Astrocyte (in vitro differentiated cells and primary cell): ENCODE results near the gene IL19. TPM values are rescaled to one million over a fixed set of nuclear protein-coding genes. Genes with fewer than 3 reads are reported as not detected.
A peak's percentile ranks its signal among the peaks of the same experiment; 100 is the strongest.

Experiments used
- DNase-seq: peaks from one replicate; pipeline ENCODE4 v3.0.0-alpha.2; 2010; ENCODE audit warnings: low read depth
- FAIRE-seq: peaks from 2 replicates; lab custom pipeline; 2011; peaks lifted over from hg19 to GRCh38; lab: Jason Lieb, UNC
- H2AFZ ChIP-seq: 2 replicates; pipeline ENCODE4 v1.6.0; 2012; ENCODE audit warnings: low read depth, low read length, inconsistent platforms
- H3K27ac ChIP-seq: 2 replicates; pipeline ENCODE4 v1.5.1; 2011; ENCODE audit warnings: low read depth, low read length, inconsistent platforms
- H3K27me3 ChIP-seq: 2 replicates; pipeline ENCODE4 v1.6.0; 2011; ENCODE audit warnings: low read length, inconsistent platforms; ENCODE audit not compliant: insufficient read depth
- H3K36me3 ChIP-seq: 2 replicates; pipeline ENCODE4 v1.5.1; 2011; ENCODE audit warnings: low read length, inconsistent platforms; ENCODE audit not compliant: insufficient read depth
- H3K4me1 ChIP-seq: 2 replicates; pipeline ENCODE4 v1.5.1; 2011; ENCODE audit warnings: low read length, inconsistent platforms; ENCODE audit not compliant: insufficient read depth
- H3K4me2 ChIP-seq: 2 replicates; pipeline ENCODE4 v1.6.0; 2012; ENCODE audit warnings: low read length, inconsistent platforms
- H3K4me3 ChIP-seq: 2 replicates; pipeline ENCODE4 v1.5.1; 2011; ENCODE audit warnings: low read depth, mild to moderate bottlenecking, low read length, inconsistent platforms; ENCODE audit not compliant: insufficient read depth
- H3K79me2 ChIP-seq: 2 replicates; pipeline ENCODE4 v1.6.0; 2012; ENCODE audit warnings: mild to moderate bottlenecking, low read length, inconsistent platforms; ENCODE audit not compliant: insufficient read depth
- H3K9ac ChIP-seq: 2 replicates; pipeline ENCODE4 v1.6.0; 2012; ENCODE audit warnings: mild to moderate bottlenecking, low read length, inconsistent platforms
- H3K9me3 ChIP-seq: 2 replicates; pipeline ENCODE4 v1.5.1; 2012; ENCODE audit warnings: low read depth, mild to moderate bottlenecking, low read length, inconsistent platforms; ENCODE audit not compliant: insufficient read depth
- H4K20me1 ChIP-seq: 2 replicates; pipeline ENCODE4 v1.6.0; 2012; ENCODE audit warnings: low read length, inconsistent platforms; ENCODE audit not compliant: insufficient read depth
- H3K27ac Mint-ChIP-seq: one replicate; pipeline ENCODE4 v1.8.0; 2021; ENCODE audit warnings: mild to moderate bottlenecking, mixed read lengths; ENCODE audit not compliant: unreplicated experiment
- H3K27me3 Mint-ChIP-seq: one replicate; pipeline ENCODE4 v1.8.0; 2021; ENCODE audit warnings: low read depth, mixed read lengths; ENCODE audit not compliant: unreplicated experiment
- H3K36me3 Mint-ChIP-seq: one replicate; pipeline ENCODE4 v1.8.0; 2021; ENCODE audit warnings: low read depth, mixed read lengths; ENCODE audit not compliant: unreplicated experiment
- H3K4me1 Mint-ChIP-seq: one replicate; pipeline ENCODE4 v1.8.0; 2021; ENCODE audit warnings: low read depth, mixed read lengths; ENCODE audit not compliant: unreplicated experiment
- H3K4me3 Mint-ChIP-seq: one replicate; pipeline ENCODE4 v1.8.0; 2021; ENCODE audit warnings: mild to moderate bottlenecking, moderate library complexity, mixed read lengths; ENCODE audit not compliant: unreplicated experiment
- H3K9me3 Mint-ChIP-seq: one replicate; pipeline ENCODE4 v1.8.0; 2021; ENCODE audit warnings: mild to moderate bottlenecking, mixed read lengths; ENCODE audit not compliant: unreplicated experiment
- CTCF ChIP-seq: IDR thresholded peaks from 2 replicates; pipeline ENCODE4 v1.5.1; 2011; ENCODE audit warnings: low read depth, mild to moderate bottlenecking, inconsistent platforms, low read length, moderate library complexity; ENCODE audit not compliant: insufficient read depth
- EZH2 ChIP-seq: IDR thresholded peaks from 2 replicates; pipeline ENCODE4 v1.6.1; 2012; ENCODE audit warnings: mild to moderate bottlenecking, low read length, inconsistent platforms; ENCODE audit not compliant: insufficient read depth
- total RNA-seq: library from RNA; stranded (reverse); gene quantifications from 2 replicates; pipeline ENCODE4 v1.2.1, GENCODE V29; 2021

The IL19 gene
- total RNA-seq, 1 donor from 2014 or later: 0.23 TPM

- Mint-ChIP-seq H3K4me3 (no peak within 1 kb of the TSS), H3K36me3 (no peaks in the 10 kb centered on the region), H3K9me3 (no peaks in the 10 kb centered on the region), H3K27me3 (peaks cover 38% of the 10 kb centered on the region), H3K4me1 (peaks cover 13% of the 10 kb centered on the region), H3K27ac (peak within 1 kb of the TSS; percentile 67)
- DNase-seq (peak; percentile 20), FAIRE-seq (peak; percentile 74)
- H3K9me3 ChIP-seq: no peaks in the 10 kb centered on the region
- H3K4me3 ChIP-seq: no peak within 1 kb of the TSS
- no peak within 1 kb of the TSS for H3K27ac ChIP-seq
- no peak for TF ChIP-seq EZH2
- TF ChIP-seq CTCF: peak; percentile 71
- no peaks in the 10 kb centered on the region for H3K79me2 ChIP-seq
- H3K4me2 ChIP-seq: no peak within 1 kb of the TSS
- H3K27me3 ChIP-seq: peaks cover 25% of the 10 kb centered on the region
- no peaks in the 10 kb centered on the region for H4K20me1 ChIP-seq
- H2AFZ ChIP-seq: no peak within 1 kb of the TSS
- H3K9ac ChIP-seq: no peak within 1 kb of the TSS
- H3K4me1 ChIP-seq: no peaks in the 10 kb centered on the region
- no peaks in the 10 kb centered on the region for H3K36me3 ChIP-seq
These were observed 94.5 kb downstream of the IL19 start, which contains the start of gene IL20 for GRCh38 chr1:206864939-206865671. IL20 (plus strand) TSS chr1:206865623; CDS start chr1:206865853, 230 bp downstream.

- Mint-ChIP-seq H3K9me3 (no peaks in the 10 kb centered on the region), H3K4me1 (peaks cover 16% of the 10 kb centered on the region), H3K4me3 (no peak overlapping the region), H3K27ac (no peak overlapping the region), H3K36me3 (no peaks in the 10 kb centered on the region), H3K27me3 (peaks cover 31% of the 10 kb centered on the region)
- no peak overlapping the region for H2AFZ ChIP-seq
- H3K4me2 ChIP-seq: no peak overlapping the region
- no peak for TF ChIP-seq EZH2
- no peak for TF ChIP-seq CTCF
- H3K9ac ChIP-seq: no peak overlapping the region
- no peaks in the 10 kb centered on the region for H4K20me1 ChIP-seq
- peak; percentile 5 for FAIRE-seq
- H3K9me3 ChIP-seq: no peaks in the 10 kb centered on the region
- H3K4me1 ChIP-seq: no peaks in the 10 kb centered on the region
- DNase-seq: peak; percentile 18
- H3K4me3 ChIP-seq: no peak overlapping the region
- no peak overlapping the region for H3K27ac ChIP-seq
- H3K79me2 ChIP-seq: no peaks in the 10 kb centered on the region
- H3K36me3 ChIP-seq: no peaks in the 10 kb centered on the region
- H3K27me3 ChIP-seq: peaks cover 26% of the 10 kb centered on the region
These were observed 95.5 kb downstream of the IL19 start for GRCh38 chr1:206866062-206866461.

- Histone ChIP-seq H2AFZ (no peak overlapping the region), H3K79me2 (no peaks in the 10 kb centered on the region), H3K27me3 (peaks cover 24% of the 10 kb centered on the region), H3K4me1 (no peaks in the 10 kb centered on the region), H3K27ac (no peak overlapping the region), H4K20me1 (no peaks in the 10 kb centered on the region), H3K9ac (no peak overlapping the region), H3K36me3 (no peaks in the 10 kb centered on the region), H3K4me3 (no peak overlapping the region), H3K4me2 (no peak overlapping the region), H3K9me3 (no peaks in the 10 kb centered on the region)
- Mint-ChIP-seq H3K9me3 (peaks cover 3% of the 10 kb centered on the region), H3K4me3 (no peak overlapping the region), H3K27me3 (peaks cover 28% of the 10 kb centered on the region), H3K4me1 (peaks cover 16% of the 10 kb centered on the region), H3K27ac (no peak overlapping the region), H3K36me3 (no peaks in the 10 kb centered on the region)
- DNase-seq (no peak), FAIRE-seq (no peak)
- TF ChIP-seq EZH2 (no peak), CTCF (no peak)
These were observed 96.7 kb downstream of the IL19 start for GRCh38 chr1:206867239-206867638.
